ENCODE data around the gene ZNRF3.

The ZNRF3 gene

GRCh38 chr22:29054251-29054767 is 170.9 kb downstream of the ZNRF3 start:
- Mint-ChIP-seq H3K4me3 (no peak overlapping the region), H3K36me3 (ENCODE audit: low read depth) (no peaks in the 10 kb centered on the region), H3K27ac (no peak overlapping the region), H3K9me3 (no peaks in the 10 kb centered on the region), H3K27me3 (peaks cover 9% of the 10 kb centered on the region), H3K4me1 (no peaks in the 10 kb centered on the region)
- no peak for ATAC-seq
- no peak for DNase-seq

GRCh38 chr22:29055192-29055830 is 171.9 kb downstream of the ZNRF3 start:
- Mint-ChIP-seq H3K4me3 (no peak overlapping the region), H3K36me3 (ENCODE audit: low read depth) (no peaks in the 10 kb centered on the region), H3K4me1 (no peaks in the 10 kb centered on the region), H3K27ac (no peak overlapping the region), H3K27me3 (peaks cover 17% of the 10 kb centered on the region), H3K9me3 (no peaks in the 10 kb centered on the region)
- ATAC-seq (no peak), DNase-seq (no peak)

GRCh38 chr22:29056472-29056871 is 173.1 kb downstream of the ZNRF3 start:
- H3K4me3 Mint-ChIP-seq: no peak overlapping the region
- H3K27me3 Mint-ChIP-seq: peaks cover 23% of the 10 kb centered on the region
- H3K4me1 Mint-ChIP-seq: no peaks in the 10 kb centered on the region
- ATAC-seq (no peak), DNase-seq (no peak)
- no peaks in the 10 kb centered on the region for H3K36me3 Mint-ChIP-seq (ENCODE audit: low read depth)
- no peak overlapping the region for H3K27ac Mint-ChIP-seq
- no peaks in the 10 kb centered on the region for H3K9me3 Mint-ChIP-seq

- Mint-ChIP-seq H3K27me3 (peaks cover 29% of the 10 kb centered on the region), H3K4me1 (no peaks in the 10 kb centered on the region), H3K9me3 (no peaks in the 10 kb centered on the region), H3K4me3 (no peak overlapping the region), H3K27ac (no peak overlapping the region), H3K36me3 (ENCODE audit: low read depth) (no peaks in the 10 kb centered on the region)
- no peak for DNase-seq
- no peak for ATAC-seq
Observed at GRCh38 chr22:29060251-29060869, 177.0 kb downstream of the ZNRF3 start.

- H3K9me3 Mint-ChIP-seq: no peaks in the 10 kb centered on the region
- H3K27ac Mint-ChIP-seq: no peak overlapping the region
- DNase-seq (no peak), ATAC-seq (no peak)
- H3K36me3 Mint-ChIP-seq (ENCODE audit: low read depth): no peaks in the 10 kb centered on the region
- H3K27me3 Mint-ChIP-seq: peaks cover 32% of the 10 kb centered on the region
- no peak overlapping the region for H3K4me3 Mint-ChIP-seq
- H3K4me1 Mint-ChIP-seq: peaks cover 2% of the 10 kb centered on the region
Observed at GRCh38 chr22:29060931-29061330, 177.6 kb downstream of the ZNRF3 start.

GRCh38 chr22:29061773-29062172 is 178.4 kb downstream of the ZNRF3 start, which contains the start of gene C22orf31:
Gene C22orf31, minus strand, starts transcription at chr22:29061831. Its CDS starts 39 bp downstream, at chr22:29061792.
- no peak for ATAC-seq
- no peaks in the 10 kb centered on the region for H3K36me3 Mint-ChIP-seq (ENCODE audit: low read depth)
- H3K4me3 Mint-ChIP-seq: no peak within 1 kb of the TSS
- DNase-seq: no peak
- H3K4me1 Mint-ChIP-seq: peaks cover 5% of the 10 kb centered on the region
- H3K27ac Mint-ChIP-seq: no peak within 1 kb of the TSS
- H3K27me3 Mint-ChIP-seq: peaks cover 35% of the 10 kb centered on the region
- H3K9me3 Mint-ChIP-seq: no peaks in the 10 kb centered on the region

GRCh38 chr22:29062286-29062821 is 179.0 kb downstream of the ZNRF3 start:
- Mint-ChIP-seq H3K4me1 (peaks cover 6% of the 10 kb centered on the region), H3K4me3 (no peak overlapping the region), H3K9me3 (no peaks in the 10 kb centered on the region), H3K27ac (no peak overlapping the region), H3K36me3 (ENCODE audit: low read depth) (no peaks in the 10 kb centered on the region), H3K27me3 (peaks cover 37% of the 10 kb centered on the region)
- DNase-seq: no peak
- ATAC-seq: no peak

GRCh38 chr22:29065468-29066190 is 182.3 kb downstream of the ZNRF3 start:
- Mint-ChIP-seq H3K27ac (no peak overlapping the region), H3K27me3 (peaks cover 38% of the 10 kb centered on the region)

GRCh38 chr22:29069463-29069862 is 186.1 kb downstream of the ZNRF3 start:
- Mint-ChIP-seq H3K4me3 (no peak overlapping the region), H3K9me3 (no peaks in the 10 kb centered on the region), H3K27me3 (peaks cover 52% of the 10 kb centered on the region), H3K4me1 (peaks cover 30% of the 10 kb centered on the region), H3K36me3 (ENCODE audit: low read depth) (no peaks in the 10 kb centered on the region), H3K27ac (no peak overlapping the region)
- ATAC-seq: no peak
- no peak for DNase-seq

More at GRCh38 chr22:29065468-29066190, 182.3 kb downstream of the ZNRF3 start:
- peaks cover 6% of the 10 kb centered on the region for H3K4me1 Mint-ChIP-seq
- ATAC-seq: no peak
- no peaks in the 10 kb centered on the region for H3K36me3 Mint-ChIP-seq (ENCODE audit: low read depth)
- no peak overlapping the region for H3K4me3 Mint-ChIP-seq
- DNase-seq: no peak
- no peaks in the 10 kb centered on the region for H3K9me3 Mint-ChIP-seq

GRCh38 chr22:29070490-29070889 is 187.1 kb downstream of the ZNRF3 start:
- no peak for ATAC-seq
- H3K27me3 Mint-ChIP-seq: peaks cover 62% of the 10 kb centered on the region
- H3K27ac Mint-ChIP-seq: no peak overlapping the region
- DNase-seq: no peak
- H3K4me1 Mint-ChIP-seq: peaks cover 30% of the 10 kb centered on the region
- peak overlapping the region; percentile 48 for H3K4me3 Mint-ChIP-seq
- no peaks in the 10 kb centered on the region for H3K36me3 Mint-ChIP-seq (ENCODE audit: low read depth)
- no peaks in the 10 kb centered on the region for H3K9me3 Mint-ChIP-seq

GRCh38 chr22:29071261-29072045 is 188.1 kb downstream of the ZNRF3 start:
- Mint-ChIP-seq H3K9me3 (no peaks in the 10 kb centered on the region), H3K36me3 (ENCODE audit: low read depth) (no peaks in the 10 kb centered on the region), H3K27me3 (peaks cover 65% of the 10 kb centered on the region), H3K4me1 (peaks cover 26% of the 10 kb centered on the region), H3K4me3 (peak overlapping the region; percentile 63), H3K27ac (no peak overlapping the region)
- ATAC-seq: peak; percentile 39
- peak; percentile 42 for DNase-seq

- H3K36me3 Mint-ChIP-seq (ENCODE audit: low read depth): no peaks in the 10 kb centered on the region
- H3K9me3 Mint-ChIP-seq: no peaks in the 10 kb centered on the region
- H3K4me3 Mint-ChIP-seq: peak overlapping the region; percentile 63
- DNase-seq (peak; percentile 85), ATAC-seq (peak; percentile 90)
- H3K27me3 Mint-ChIP-seq: peaks cover 62% of the 10 kb centered on the region
- no peak overlapping the region for H3K27ac Mint-ChIP-seq
- peaks cover 24% of the 10 kb centered on the region for H3K4me1 Mint-ChIP-seq
Observed at GRCh38 chr22:29072193-29072978, 189.0 kb downstream of the ZNRF3 start.

- Mint-ChIP-seq H3K27ac (no peak within 1 kb of the TSS), H3K27me3 (peaks cover 66% of the 10 kb centered on the region), H3K4me3 (peak within 1 kb of the TSS; percentile 63), H3K4me1 (peaks cover 24% of the 10 kb centered on the region), H3K9me3 (no peaks in the 10 kb centered on the region), H3K36me3 (ENCODE audit: low read depth) (no peaks in the 10 kb centered on the region)
- no peak for DNase-seq
- no peak for ATAC-seq
Observed at GRCh38 chr22:29072979-29073617, 189.7 kb downstream of the ZNRF3 start, which contains the start of gene KREMEN1. Gene KREMEN1, plus strand, starts transcription at chr22:29073035. Its CDS starts 96 bp downstream, at chr22:29073131.
